Raji (cell line): ENCODE measurements around the gene VWA2.

Experiments used
- POLR2A ChIP-seq: IDR thresholded peaks from 2 replicates; pipeline ENCODE4 v1.6.1; 2011; ENCODE audit warnings: low read depth, low read length, control low read depth; ENCODE audit not compliant: insufficient read depth

Gene VWA2

DNA sequence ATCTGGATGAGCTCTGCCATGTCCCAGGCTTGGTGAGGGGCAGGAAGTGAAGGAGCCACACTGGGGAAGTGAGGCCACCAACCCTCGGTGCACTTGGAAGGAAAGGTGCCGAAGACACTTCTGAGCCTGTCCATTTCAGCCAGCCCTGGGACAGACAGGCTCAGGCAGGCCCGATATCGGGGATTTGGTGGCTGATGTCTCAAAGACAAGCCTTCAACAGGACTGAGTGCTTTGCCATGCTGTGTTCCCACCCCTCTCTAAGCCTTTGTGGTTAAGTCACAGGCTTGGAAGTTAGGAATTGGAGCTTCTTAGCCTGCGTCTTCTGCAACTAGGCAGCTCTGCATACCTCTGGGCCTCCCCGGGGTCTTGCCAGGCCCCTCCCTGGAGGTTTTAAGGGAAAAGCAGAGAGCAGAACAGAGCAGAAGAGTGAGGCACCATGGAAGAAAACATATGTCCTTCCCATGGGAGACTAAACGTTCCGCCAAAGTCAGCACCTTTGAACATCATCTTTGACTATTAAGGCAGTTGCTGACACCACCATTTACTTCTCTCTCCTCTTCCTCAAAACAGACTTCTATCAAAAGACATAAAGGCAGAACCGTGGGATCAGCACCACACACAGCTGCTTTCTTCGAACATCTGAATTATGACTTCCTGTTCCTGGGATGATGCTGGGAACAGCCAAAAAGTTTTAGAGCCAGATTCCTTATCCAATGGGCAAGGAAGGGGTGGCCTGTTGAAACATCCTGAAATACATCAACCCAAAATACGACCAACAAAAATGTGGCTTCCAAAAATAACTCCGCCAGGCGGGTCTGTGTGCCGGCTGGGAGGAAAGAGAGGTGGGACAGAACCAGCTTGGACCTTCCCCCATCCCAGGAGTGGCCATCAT lies 93.5 kb downstream of the VWA2 start:
- TF ChIP-seq POLR2A: no peak

DNA sequence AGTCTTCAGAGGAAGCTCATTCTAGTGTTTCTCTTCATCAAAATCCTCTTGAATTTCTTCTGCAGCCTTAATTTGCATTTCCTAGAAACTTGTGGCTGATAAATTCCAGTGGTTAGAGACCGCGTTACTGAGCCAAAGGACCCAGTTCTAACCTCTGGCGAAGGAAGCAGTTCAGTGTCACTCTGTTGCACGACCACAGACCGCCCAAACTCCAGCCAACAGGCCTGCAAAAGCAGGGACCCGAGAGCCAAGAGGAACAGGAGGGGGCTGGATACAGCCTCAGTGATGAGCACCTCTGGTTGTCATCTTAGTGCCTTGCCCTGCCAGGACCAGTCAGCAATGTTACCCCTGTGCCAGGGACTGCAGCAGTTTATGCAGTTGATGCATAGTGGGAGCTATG lies 95.2 kb downstream of the VWA2 start:
- no peak for TF ChIP-seq POLR2A

DNA sequence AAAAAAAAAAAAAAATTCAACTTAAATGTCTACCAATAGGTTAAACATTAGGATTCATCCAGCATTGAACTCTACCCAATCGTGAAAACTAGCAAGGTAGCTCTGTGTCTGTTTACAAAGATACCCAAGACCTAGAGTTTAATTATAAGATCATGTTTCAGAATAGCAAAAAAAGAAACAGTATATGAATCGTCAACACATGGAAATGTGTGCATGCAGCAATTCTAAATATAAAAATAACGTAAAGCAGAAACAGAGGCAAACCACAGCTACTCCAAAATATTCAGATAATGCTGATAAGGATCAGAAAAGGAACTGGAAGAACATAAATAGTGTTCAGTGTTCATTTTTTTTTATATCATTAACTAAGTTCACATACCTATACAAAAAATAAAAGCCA lies 96.6 kb downstream of the VWA2 start:
- TF ChIP-seq POLR2A: no peak

DNA sequence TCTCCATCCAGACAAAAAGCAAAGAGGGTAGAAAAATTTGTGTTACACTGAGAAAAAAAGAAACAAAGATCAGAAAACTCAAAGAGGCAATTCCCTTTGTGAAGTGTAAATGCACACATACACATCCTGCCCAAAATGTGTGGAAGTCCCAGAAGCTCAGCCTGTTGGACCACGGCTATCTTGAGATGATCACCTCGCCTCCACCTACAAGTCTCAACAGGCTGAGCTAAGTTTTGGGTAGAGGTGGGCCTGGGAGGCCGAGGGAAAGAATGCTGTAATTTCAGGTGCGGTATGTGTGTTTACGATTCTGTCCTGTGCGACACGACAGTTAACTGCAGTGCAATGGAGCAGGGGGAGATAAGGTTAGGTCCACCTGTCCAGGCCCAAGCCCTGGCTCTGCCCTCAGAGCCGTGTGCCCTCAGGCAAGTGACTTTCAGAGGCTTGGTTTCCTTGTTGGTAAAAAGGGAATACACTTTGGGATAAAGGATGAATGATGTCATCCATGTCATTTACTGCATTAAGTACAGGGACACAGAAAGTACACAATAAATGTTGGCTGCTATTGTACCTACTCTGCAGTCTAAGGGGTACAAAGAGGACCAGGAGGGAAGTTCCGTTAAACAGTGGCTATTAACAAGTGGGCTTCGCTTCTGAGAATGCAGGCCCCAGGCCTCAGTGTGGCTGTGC lies 97.9 kb downstream of the VWA2 start:
- no peak for TF ChIP-seq POLR2A

DNA sequence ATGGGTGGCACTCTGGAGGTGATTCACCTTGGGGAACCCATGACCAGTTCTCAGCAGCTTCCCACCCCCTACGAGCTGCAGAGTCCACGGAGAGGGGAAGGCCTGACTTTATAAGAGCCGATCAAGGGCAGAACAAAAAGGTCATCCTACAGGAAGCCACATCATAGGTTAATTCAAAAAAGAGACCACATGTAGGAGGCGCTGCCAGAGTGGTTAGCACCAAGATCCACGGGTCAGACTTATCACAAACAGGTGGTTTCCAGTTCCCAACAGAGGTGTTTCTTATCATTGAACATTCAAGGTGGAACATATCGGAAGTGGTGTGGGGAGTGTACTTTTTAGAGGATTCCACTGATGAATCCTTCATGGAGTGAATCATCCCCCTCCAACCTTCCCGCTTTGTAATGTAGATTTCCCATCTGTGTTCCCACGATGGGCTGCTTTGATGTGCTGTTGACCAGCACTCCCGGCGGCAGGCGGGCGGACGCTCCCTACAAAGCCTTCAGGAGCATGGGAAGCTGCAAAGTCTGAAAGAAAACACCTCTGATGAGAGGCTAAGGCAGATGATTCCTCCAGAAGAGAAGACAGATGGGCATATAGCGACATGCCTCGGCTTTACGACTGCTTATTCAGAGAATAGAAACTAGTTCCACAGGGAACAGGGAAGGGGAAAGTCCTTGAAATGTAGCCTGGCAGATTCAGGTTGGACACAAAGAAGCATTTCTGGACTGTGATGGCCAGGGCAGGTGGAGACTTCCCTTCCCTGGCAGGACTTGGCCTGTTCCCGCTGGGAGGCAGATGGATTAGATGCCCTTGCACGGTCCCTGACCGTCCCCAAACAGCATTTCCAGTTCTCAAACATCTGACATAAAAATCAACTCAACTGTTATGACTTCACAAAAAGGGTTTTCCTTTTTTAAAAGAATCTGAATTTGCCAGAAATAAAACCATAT lies 98.7 kb downstream of the VWA2 start:
- TF ChIP-seq POLR2A: no peak

DNA sequence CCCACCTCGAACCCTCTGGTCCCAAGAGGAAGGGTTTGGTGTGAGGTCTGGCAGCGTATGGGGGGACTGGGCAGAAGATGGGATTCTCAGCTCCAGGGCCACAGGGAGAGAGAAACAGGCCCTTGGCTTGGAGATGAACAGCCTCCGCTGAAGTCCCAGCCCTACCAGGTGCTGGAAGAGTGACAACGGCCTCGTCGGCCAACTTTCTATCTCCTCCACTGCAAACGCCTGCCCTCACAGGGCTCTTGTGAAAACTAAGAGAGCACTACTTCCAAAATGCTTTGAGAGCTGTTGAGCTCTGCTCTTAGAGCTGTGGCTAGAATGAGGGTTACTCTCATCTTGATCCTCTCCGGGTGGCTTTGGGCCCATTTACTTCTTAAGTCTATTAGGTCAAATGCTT lies 101.8 kb downstream of the VWA2 start:
- no peak for TF ChIP-seq POLR2A
